ENCODE data around the gene MAGI3. TPM values are rescaled to one million over a fixed set of nuclear protein-coding genes. Genes with fewer than 3 reads are reported as not detected.

Gene MAGI3
- 0.58 TPM for polyA plus RNA-seq (2012; ENCODE audit: insufficient read length, low read depth)

GRCh38 chr1:113389953-113390834, at the start of gene MAGI3:
TSS of gene MAGI3 (plus strand) at chr1:113390515. CDS start at chr1:113391034, 519 bp downstream.
- TF ChIP-seq FOXP2 (optimal IDR thresholded peaks at IDR 0.05; ENCODE audit: borderline replicate concordance, extremely low read depth, extremely low read length, insufficient read depth) (peak; percentile 67), SIN3A (IDR thresholded peaks at IDR 0.05; ENCODE audit: borderline replicate concordance, insufficient read depth, low read length) (peak; percentile 68; the same call in 1 of the 2 replicates), TAF1 (IDR thresholded peaks at IDR 0.05; ENCODE audit: borderline replicate concordance, insufficient read depth, low read length) (0 out of 2 replicates have a peak, but pooled peaks have one; percentile 47), REST (IDR thresholded peaks at IDR 0.05; ENCODE audit: insufficient read depth in 1 of 2, low read depth in 2 of 2, low read length in 2 of 2) (no peak), POLR2AphosphoS5 (IDR thresholded peaks at IDR 0.05; ENCODE audit: low read depth, low read length) (peak; percentile 37; the same call in 1 of the 2 replicates)

- TF ChIP-seq TAF1 (IDR thresholded peaks at IDR 0.05; ENCODE audit: borderline replicate concordance, insufficient read depth, low read length) = no peak
- no peak for TF ChIP-seq POLR2AphosphoS5 (IDR thresholded peaks at IDR 0.05; ENCODE audit: low read depth, low read length)
- no peak for TF ChIP-seq SIN3A (IDR thresholded peaks at IDR 0.05; ENCODE audit: borderline replicate concordance, insufficient read depth, low read length)
Observed at GRCh38 chr1:113353580-113353979, 36.7 kb upstream of the MAGI3 start.

GRCh38 chr1:113363935-113364334, 26.4 kb upstream of the MAGI3 start:
- no peak for TF ChIP-seq FOXP2 (optimal IDR thresholded peaks at IDR 0.05; ENCODE audit: borderline replicate concordance, extremely low read depth, extremely low read length, insufficient read depth)
- TF ChIP-seq POLR2AphosphoS5 (IDR thresholded peaks at IDR 0.05; ENCODE audit: low read depth, low read length) = no peak
- TF ChIP-seq SIN3A (IDR thresholded peaks at IDR 0.05; ENCODE audit: borderline replicate concordance, insufficient read depth, low read length) = no peak
- no peak for TF ChIP-seq TAF1 (IDR thresholded peaks at IDR 0.05; ENCODE audit: borderline replicate concordance, insufficient read depth, low read length)
- TF ChIP-seq REST (IDR thresholded peaks at IDR 0.05; ENCODE audit: insufficient read depth in 1 of 2, low read depth in 2 of 2, low read length in 2 of 2) = no peak

GRCh38 chr1:113369040-113369439, 21.3 kb upstream of the MAGI3 start:
- TF ChIP-seq TAF1 (IDR thresholded peaks at IDR 0.05; ENCODE audit: borderline replicate concordance, insufficient read depth, low read length) (no peak), FOXP2 (optimal IDR thresholded peaks at IDR 0.05; ENCODE audit: borderline replicate concordance, extremely low read depth, extremely low read length, insufficient read depth) (no peak), REST (IDR thresholded peaks at IDR 0.05; ENCODE audit: insufficient read depth in 1 of 2, low read depth in 2 of 2, low read length in 2 of 2) (no peak), SIN3A (IDR thresholded peaks at IDR 0.05; ENCODE audit: borderline replicate concordance, insufficient read depth, low read length) (no peak), POLR2AphosphoS5 (IDR thresholded peaks at IDR 0.05; ENCODE audit: low read depth, low read length) (no peak)

- TF ChIP-seq REST (IDR thresholded peaks at IDR 0.05; ENCODE audit: insufficient read depth in 1 of 2, low read depth in 2 of 2, low read length in 2 of 2) = no peak
- TF ChIP-seq SIN3A (IDR thresholded peaks at IDR 0.05; ENCODE audit: borderline replicate concordance, insufficient read depth, low read length) = no peak
- no peak for TF ChIP-seq TAF1 (IDR thresholded peaks at IDR 0.05; ENCODE audit: borderline replicate concordance, insufficient read depth, low read length)
- no peak for TF ChIP-seq FOXP2 (optimal IDR thresholded peaks at IDR 0.05; ENCODE audit: borderline replicate concordance, extremely low read depth, extremely low read length, insufficient read depth)
- no peak for TF ChIP-seq POLR2AphosphoS5 (IDR thresholded peaks at IDR 0.05; ENCODE audit: low read depth, low read length)
Observed at GRCh38 chr1:113369699-113370098, 20.6 kb upstream of the MAGI3 start.

Data from PFSK-1 (cell line).